Measurements from ENCODE around the gene SCCPDH. TPM values are rescaled to one million over a fixed set of nuclear protein-coding genes. Genes with fewer than 3 reads are reported as not detected.

Gene SCCPDH
- polyA plus RNA-seq, 2 of the 4 experiments (the other 2 are of a cell fraction), result 49.3 to 59.8 TPM

DNA sequence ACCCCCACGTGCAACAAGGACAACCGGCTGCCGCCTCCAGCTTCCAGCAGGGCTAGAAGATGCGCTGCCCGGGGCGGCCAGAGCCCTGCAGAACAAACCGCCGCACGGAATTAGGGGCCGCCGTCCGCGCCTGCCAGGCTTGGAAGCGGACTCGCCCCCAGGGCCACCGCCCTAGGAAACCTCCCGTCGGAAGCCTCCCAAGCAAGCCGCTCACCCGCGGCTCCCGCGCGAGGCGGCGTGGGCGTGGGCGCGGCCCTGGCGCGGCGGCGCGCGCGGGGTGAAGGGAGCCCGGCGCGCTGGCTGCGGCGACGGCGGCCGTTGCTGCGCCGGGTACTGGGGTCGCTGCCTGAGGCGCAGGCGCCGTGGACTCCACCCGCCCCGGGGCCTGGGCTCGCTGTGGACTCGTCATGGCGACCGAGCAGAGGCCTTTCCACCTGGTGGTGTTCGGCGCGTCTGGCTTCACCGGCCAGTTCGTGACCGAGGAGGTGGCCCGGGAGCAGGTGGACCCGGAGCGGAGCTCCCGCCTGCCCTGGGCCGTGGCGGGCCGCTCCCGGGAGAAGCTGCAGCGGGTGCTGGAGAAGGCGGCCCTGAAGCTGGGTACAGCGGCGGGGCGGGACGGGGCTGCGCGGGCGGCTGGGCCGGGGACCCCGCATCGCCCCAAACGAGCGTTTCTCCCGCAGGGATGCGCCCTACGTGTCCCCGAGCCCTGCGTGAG, at the start of gene SCCPDH (continued):
- TF ChIP-seq, protein P1, sequence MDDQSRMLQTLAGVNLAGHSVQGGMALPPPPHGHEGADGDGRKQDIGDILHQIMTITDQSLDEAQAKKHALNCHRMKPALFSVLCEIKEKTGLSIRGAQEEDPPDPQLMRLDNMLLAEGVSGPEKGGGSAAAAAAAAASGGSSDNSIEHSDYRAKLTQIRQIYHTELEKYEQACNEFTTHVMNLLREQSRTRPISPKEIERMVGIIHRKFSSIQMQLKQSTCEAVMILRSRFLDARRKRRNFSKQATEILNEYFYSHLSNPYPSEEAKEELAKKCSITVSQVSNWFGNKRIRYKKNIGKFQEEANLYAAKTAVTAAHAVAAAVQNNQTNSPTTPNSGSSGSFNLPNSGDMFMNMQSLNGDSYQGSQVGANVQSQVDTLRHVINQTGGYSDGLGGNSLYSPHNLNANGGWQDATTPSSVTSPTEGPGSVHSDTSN (IDR thresholded peaks at IDR 0.05), result no peak
- TF ChIP-seq, protein P2, sequence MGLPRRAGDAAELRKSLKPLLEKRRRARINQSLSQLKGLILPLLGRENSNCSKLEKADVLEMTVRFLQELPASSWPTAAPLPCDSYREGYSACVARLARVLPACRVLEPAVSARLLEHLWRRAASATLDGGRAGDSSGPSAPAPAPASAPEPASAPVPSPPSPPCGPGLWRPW (IDR thresholded peaks at IDR 0.05), result no peak
- TF ChIP-seq BHLHE40 (IDR thresholded peaks at IDR 0.05; ENCODE audit: low read depth, low read length), result no peak
- TF ChIP-seq MAFK (IDR thresholded peaks at IDR 0.05; ENCODE audit: partially characterized antibody), result no peak
- TF ChIP-seq, protein P3, sequence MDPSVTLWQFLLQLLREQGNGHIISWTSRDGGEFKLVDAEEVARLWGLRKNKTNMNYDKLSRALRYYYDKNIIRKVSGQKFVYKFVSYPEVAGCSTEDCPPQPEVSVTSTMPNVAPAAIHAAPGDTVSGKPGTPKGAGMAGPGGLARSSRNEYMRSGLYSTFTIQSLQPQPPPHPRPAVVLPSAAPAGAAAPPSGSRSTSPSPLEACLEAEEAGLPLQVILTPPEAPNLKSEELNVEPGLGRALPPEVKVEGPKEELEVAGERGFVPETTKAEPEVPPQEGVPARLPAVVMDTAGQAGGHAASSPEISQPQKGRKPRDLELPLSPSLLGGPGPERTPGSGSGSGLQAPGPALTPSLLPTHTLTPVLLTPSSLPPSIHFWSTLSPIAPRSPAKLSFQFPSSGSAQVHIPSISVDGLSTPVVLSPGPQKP (IDR thresholded peaks at IDR 0.05; ENCODE audit: low read depth, low read length), result no peak
- no peak for TF ChIP-seq TFCP2L1 (CRISPR knock-in tag; IDR thresholded peaks at IDR 0.05)
- no peak for TF ChIP-seq EP300 (IDR thresholded peaks at IDR 0.05)
- TF ChIP-seq PHF8 (IDR thresholded peaks at IDR 0.05; ENCODE audit: borderline replicate concordance, low read depth), result peak; percentile 97
- TF ChIP-seq, protein P4, sequence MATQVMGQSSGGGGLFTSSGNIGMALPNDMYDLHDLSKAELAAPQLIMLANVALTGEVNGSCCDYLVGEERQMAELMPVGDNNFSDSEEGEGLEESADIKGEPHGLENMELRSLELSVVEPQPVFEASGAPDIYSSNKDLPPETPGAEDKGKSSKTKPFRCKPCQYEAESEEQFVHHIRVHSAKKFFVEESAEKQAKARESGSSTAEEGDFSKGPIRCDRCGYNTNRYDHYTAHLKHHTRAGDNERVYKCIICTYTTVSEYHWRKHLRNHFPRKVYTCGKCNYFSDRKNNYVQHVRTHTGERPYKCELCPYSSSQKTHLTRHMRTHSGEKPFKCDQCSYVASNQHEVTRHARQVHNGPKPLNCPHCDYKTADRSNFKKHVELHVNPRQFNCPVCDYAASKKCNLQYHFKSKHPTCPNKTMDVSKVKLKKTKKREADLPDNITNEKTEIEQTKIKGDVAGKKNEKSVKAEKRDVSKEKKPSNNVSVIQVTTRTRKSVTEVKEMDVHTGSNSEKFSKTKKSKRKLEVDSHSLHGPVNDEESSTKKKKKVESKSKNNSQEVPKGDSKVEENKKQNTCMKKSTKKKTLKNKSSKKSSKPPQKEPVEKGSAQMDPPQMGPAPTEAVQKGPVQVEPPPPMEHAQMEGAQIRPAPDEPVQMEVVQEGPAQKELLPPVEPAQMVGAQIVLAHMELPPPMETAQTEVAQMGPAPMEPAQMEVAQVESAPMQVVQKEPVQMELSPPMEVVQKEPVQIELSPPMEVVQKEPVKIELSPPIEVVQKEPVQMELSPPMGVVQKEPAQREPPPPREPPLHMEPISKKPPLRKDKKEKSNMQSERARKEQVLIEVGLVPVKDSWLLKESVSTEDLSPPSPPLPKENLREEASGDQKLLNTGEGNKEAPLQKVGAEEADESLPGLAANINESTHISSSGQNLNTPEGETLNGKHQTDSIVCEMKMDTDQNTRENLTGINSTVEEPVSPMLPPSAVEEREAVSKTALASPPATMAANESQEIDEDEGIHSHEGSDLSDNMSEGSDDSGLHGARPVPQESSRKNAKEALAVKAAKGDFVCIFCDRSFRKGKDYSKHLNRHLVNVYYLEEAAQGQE (IDR thresholded peaks at IDR 0.05), result no peak

DNA sequence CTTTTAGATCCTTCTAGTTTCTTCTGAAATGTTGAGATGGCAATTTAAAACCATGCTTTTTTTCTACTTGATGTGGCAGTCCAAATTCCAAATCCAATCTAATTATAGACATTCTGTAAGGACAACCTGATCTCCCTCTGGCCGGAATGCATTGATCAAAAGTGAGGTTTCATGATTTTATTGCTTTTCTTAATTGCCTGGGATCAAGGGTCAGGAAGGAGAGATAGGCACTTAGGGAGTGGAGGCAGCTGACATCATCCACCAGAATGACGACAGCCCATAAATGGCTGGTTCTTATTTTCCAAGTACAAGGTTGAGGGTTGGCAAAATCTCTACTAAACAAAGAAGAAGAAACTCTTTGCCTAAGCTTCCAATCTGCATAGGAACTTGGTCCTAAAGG, 46.4 kb upstream of the SCCPDH start:
- DNase-seq (ENCODE audit: low read depth in 1 of 2, low spot score in 1 of 2) (no peak), ATAC-seq (no peak), FAIRE-seq (no peak)
- TF ChIP-seq NR3C1 (IDR thresholded peaks at IDR 0.05) (no peak), CBX8 (IDR thresholded peaks at IDR 0.05) (no peak), BHLHE40 (IDR thresholded peaks at IDR 0.05; ENCODE audit: low read depth, low read length) (no peak), POLR2A (IDR thresholded peaks at IDR 0.05; ENCODE audit: low read length) (no peak), HOXB5 (CRISPR knock-in tag; IDR thresholded peaks at IDR 0.05) (no peak), KDM5A (IDR thresholded peaks at IDR 0.05) (no peak), FOSL2 (IDR thresholded peaks at IDR 0.05) (no peak), FOSL2 (CRISPR knock-in tag; IDR thresholded peaks at IDR 0.05) (no peak)
- TF ChIP-seq, protein P5, sequence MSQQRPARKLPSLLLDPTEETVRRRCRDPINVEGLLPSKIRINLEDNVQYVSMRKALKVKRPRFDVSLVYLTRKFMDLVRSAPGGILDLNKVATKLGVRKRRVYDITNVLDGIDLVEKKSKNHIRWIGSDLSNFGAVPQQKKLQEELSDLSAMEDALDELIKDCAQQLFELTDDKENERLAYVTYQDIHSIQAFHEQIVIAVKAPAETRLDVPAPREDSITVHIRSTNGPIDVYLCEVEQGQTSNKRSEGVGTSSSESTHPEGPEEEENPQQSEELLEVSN (IDR thresholded peaks at IDR 0.05; ENCODE audit: borderline replicate concordance, low read depth), result no peak
- H3K4me1 ChIP-seq, result no peaks in the 10 kb centered on the region
- H3K9me3 ChIP-seq, result no peaks in the 10 kb centered on the region
- H3K27ac ChIP-seq, result no peak overlapping the region
- CTCF ChIA-PET, result no interaction called here
- WGBS (ENCODE audit: missing lambda C conversion rate), result 84% methylated on average over 2 of the region's 2 CpGs
- POLR2A ChIA-PET, result no interaction called here
- no peak overlapping the region for H3K4me3 ChIP-seq
- H3K4me2 ChIP-seq, result no peak overlapping the region

Data from A549 (cell line).